HEK293T (cell line): ENCODE results near the gene LRRC18.

Experiments used
- CTCF ChIA-PET: fragments of 350-600 bp; formaldehyde crosslinking; extraction: SDS; loops from one replicate; lab custom pipeline; 2021; ENCODE audit warnings: antibody characterized with exemption, inconsistent platforms; lab: Yijun Ruan, JAX
- POLR2A ChIA-PET: fragments of 350-600 bp; formaldehyde crosslinking; extraction: SDS; loops from one replicate; lab custom pipeline; 2020; ENCODE audit warnings: antibody characterized with exemption, inconsistent platforms; lab: Yijun Ruan, JAX
- DNase-seq: peaks from one replicate; pipeline ENCODE4 v3.0.0; 2012; ENCODE audit warnings: mixed read lengths; ENCODE audit errors: extremely low spot score
- ARNT ChIP-seq: fragments of 450-650 bp; IDR thresholded peaks from 2 replicates; pipeline ENCODE4 v1.6.1; 2017; ENCODE audit warnings: mild to moderate bottlenecking
- BHLHE40 ChIP-seq: fragments of 450-650 bp; IDR thresholded peaks from 2 replicates; pipeline ENCODE4 v1.6.1; 2016; ENCODE audit warnings: mild to moderate bottlenecking, moderate library complexity, borderline replicate concordance
- CTBP1 ChIP-seq: fragments of 450-650 bp; IDR thresholded peaks from 2 replicates; pipeline ENCODE4 v1.6.1; 2016; ENCODE audit warnings: borderline replicate concordance
- ELF4 ChIP-seq: fragments of 450-650 bp; IDR thresholded peaks from 2 replicates; pipeline ENCODE4 v1.6.1; 2017; ENCODE audit warnings: antibody characterized with exemption
- FOXA1 ChIP-seq: fragments of 450-650 bp; IDR thresholded peaks from 2 replicates; pipeline ENCODE4 v1.6.1; 2016; ENCODE audit warnings: mild to moderate bottlenecking
- FOXK2 ChIP-seq: fragments of 450-650 bp; IDR thresholded peaks from 2 replicates; pipeline ENCODE4 v1.6.1; 2016; ENCODE audit warnings: mild to moderate bottlenecking
- FOXM1 ChIP-seq: fragments of 450-650 bp; IDR thresholded peaks from 2 replicates; pipeline ENCODE4 v1.6.1; 2017; ENCODE audit warnings: mild to moderate bottlenecking, borderline replicate concordance
- HDGF ChIP-seq: fragments of 450-650 bp; IDR thresholded peaks from 2 replicates; pipeline ENCODE4 v1.6.1; 2017; ENCODE audit warnings: antibody characterized with exemption, borderline replicate concordance
- L3MBTL2 ChIP-seq: fragments of 450-650 bp; conservative IDR thresholded peaks from 2 replicates; pipeline ENCODE4 v1.6.1; 2016; ENCODE audit warnings: mild to moderate bottlenecking
- LEF1 ChIP-seq: fragments of 450-650 bp; IDR thresholded peaks from 2 replicates; pipeline ENCODE4 v1.6.1; 2017; ENCODE audit warnings: mild to moderate bottlenecking, borderline replicate concordance
- NFRKB ChIP-seq: fragments of 450-650 bp; IDR thresholded peaks from 2 replicates; pipeline ENCODE4 v1.6.1; 2016; ENCODE audit warnings: mild to moderate bottlenecking, moderate library complexity
- SP1 ChIP-seq: fragments of 450-650 bp; IDR thresholded peaks from 2 replicates; pipeline ENCODE4 v1.6.1; 2017
- SUZ12 ChIP-seq: fragments of 450-650 bp; IDR thresholded peaks from 2 replicates; pipeline ENCODE4 v1.6.1; 2016; ENCODE audit warnings: mild to moderate bottlenecking
- TARDBP ChIP-seq: fragments of 450-650 bp; IDR thresholded peaks from 2 replicates; pipeline ENCODE4 v1.6.1; 2016
- ZNF384 ChIP-seq: fragments of 450-650 bp; IDR thresholded peaks from 2 replicates; pipeline ENCODE4 v1.6.1; 2016
- TF ChIP-seq, protein P1 (sequence below): fragments of 450-650 bp; IDR thresholded peaks from 2 replicates; pipeline ENCODE4 v1.6.1; 2016

The LRRC18 gene

DNA sequence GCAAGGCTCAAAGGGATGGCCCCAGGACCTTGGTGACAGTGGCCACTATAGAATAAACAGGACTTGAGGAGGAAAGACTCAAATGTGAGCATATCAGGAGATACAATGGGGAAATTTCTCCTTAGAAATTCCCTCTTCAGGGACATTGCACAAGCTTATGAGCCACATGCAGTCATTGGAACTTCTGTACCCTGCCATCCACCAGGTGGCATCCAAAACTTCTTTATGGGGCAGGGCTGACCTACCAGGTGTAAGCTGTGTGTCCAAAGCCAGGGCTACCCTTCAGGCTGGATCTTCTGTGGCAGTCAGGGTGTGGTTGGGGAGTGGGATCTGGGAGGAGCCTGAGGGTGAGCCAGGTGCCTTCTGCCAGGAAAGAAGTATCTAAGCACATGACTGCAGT lies 36.6 kb upstream of the LRRC18 start:
- CTCF ChIA-PET = no interaction called here
- no peak for TF ChIP-seq TARDBP
- no peak for TF ChIP-seq SP1
- TF ChIP-seq CTBP1 = no peak
- TF ChIP-seq ELF4 = no peak
- no peak for TF ChIP-seq BHLHE40
- TF ChIP-seq L3MBTL2 = no peak
- TF ChIP-seq ZNF384 = no peak
- TF ChIP-seq, protein P1, sequence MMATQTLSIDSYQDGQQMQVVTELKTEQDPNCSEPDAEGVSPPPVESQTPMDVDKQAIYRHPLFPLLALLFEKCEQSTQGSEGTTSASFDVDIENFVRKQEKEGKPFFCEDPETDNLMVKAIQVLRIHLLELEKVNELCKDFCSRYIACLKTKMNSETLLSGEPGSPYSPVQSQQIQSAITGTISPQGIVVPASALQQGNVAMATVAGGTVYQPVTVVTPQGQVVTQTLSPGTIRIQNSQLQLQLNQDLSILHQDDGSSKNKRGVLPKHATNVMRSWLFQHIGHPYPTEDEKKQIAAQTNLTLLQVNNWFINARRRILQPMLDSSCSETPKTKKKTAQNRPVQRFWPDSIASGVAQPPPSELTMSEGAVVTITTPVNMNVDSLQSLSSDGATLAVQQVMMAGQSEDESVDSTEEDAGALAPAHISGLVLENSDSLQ = no peak
- TF ChIP-seq NFRKB = no peak
- TF ChIP-seq ARNT = no peak
- TF ChIP-seq LEF1 = no peak
- no peak for TF ChIP-seq SUZ12
- no peak for TF ChIP-seq FOXM1
- no peak for TF ChIP-seq FOXK2
- POLR2A ChIA-PET = no interaction called here
- no peak for DNase-seq

DNA sequence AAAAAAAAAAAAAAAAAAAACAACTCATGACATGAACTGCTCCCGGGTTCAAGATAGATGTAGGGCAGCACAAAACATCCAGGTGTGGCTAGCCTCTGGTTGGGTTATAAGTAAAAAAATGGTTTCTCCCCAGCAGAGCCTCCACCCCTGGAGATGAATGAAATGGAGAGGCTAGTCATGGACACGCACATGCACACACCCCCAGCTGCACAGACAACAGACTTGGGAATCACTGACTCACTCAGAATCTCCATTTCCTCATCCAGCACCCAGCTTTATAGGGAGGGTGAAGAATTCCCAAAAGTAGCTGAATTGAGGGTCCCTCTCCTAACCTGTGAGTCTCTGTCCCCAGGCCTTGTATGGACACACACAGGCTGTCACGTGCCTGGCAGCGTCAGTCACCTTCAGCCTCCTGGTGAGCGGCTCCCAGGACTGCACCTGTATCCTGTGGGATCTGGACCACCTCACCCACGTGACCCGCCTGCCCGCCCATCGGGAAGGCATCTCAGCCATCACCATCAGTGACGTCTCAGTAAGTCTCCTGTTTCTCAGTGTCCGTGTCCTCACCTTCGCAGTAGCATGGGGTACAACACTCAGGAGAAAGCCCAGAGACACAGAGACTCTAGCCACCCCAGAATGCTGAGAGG lies 35.0 kb upstream of the LRRC18 start:
- TF ChIP-seq HDGF = no peak
- no peak for TF ChIP-seq L3MBTL2
- TF ChIP-seq NFRKB = no peak
- no peak for TF ChIP-seq ARNT
- TF ChIP-seq CTBP1 = no peak
- no peak for TF ChIP-seq FOXM1
- no peak for TF ChIP-seq SUZ12
- TF ChIP-seq BHLHE40 = no peak
- TF ChIP-seq LEF1 = no peak
- TF ChIP-seq TARDBP = no peak
- no peak for TF ChIP-seq FOXK2
- TF ChIP-seq ELF4 = no peak
- no peak for TF ChIP-seq SP1
- TF ChIP-seq ZNF384 = no peak
- TF ChIP-seq, protein P1 = no peak
- no peak for TF ChIP-seq FOXA1
- CTCF ChIA-PET = no interaction called here

DNA sequence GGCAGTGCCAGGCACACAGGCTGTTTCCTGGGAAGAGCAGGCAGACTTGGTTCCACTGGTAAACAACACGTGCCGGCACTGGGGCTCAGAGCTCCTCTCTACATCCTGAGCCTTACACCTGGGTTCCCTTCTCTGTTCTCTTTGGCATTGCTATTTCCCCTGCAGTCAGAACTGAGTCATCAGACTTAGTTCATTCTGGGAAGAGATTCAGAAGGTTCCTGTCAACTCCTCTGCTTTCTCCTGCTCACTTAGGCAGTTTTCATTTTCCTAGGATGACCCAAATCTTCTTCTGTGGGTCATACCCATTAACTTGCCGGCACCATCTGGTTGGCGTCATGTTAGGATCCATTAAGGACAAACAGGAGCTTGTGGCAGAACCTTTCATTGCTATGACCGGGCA lies 33.4 kb upstream of the LRRC18 start:
- POLR2A ChIA-PET = no interaction called here

More for the DNA sequence above, 35.0 kb upstream of the LRRC18 start:
- DNase-seq = no peak
- POLR2A ChIA-PET = no interaction called here

DNA sequence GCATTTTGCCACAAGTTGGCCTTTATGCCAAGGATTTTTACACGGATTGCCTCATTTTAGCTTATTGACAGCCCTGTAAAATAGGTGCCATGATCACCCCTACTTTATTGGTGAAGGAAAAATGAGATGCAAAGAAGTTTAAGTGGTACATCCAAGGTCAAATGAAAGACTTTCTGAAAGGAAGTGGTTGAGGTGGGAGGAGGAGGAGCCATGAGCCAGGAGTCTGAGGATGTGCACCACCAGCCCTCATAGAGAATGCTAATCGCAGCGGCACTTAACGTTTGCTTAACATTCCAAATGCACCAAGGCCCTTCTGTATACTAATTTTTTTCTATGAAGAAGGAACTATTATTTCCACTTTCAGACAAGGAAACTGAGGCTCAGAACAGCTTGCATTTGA lies 31.0 kb upstream of the LRRC18 start:
- no peak for DNase-seq
- TF ChIP-seq, protein P1 = no peak
- TF ChIP-seq HDGF = no peak
- no peak for TF ChIP-seq ARNT
- no peak for TF ChIP-seq TARDBP
- TF ChIP-seq BHLHE40 = no peak
- no peak for TF ChIP-seq SUZ12
- no peak for TF ChIP-seq SP1
- no peak for TF ChIP-seq CTBP1
- no peak for TF ChIP-seq ELF4
- no peak for TF ChIP-seq FOXA1
- TF ChIP-seq LEF1 = no peak
- TF ChIP-seq ZNF384 = no peak
- no peak for TF ChIP-seq FOXM1
- no peak for TF ChIP-seq L3MBTL2
- POLR2A ChIA-PET = no interaction called here
- CTCF ChIA-PET = no interaction called here

More for the DNA sequence above, 33.4 kb upstream of the LRRC18 start:
- no peak for TF ChIP-seq HDGF
- TF ChIP-seq TARDBP = no peak
- no peak for TF ChIP-seq FOXM1
- no peak for TF ChIP-seq SUZ12
- no peak for TF ChIP-seq NFRKB
- TF ChIP-seq FOXK2 = no peak
- TF ChIP-seq SP1 = no peak
- no peak for TF ChIP-seq ARNT
- no peak for TF ChIP-seq LEF1
- TF ChIP-seq L3MBTL2 = no peak
- TF ChIP-seq ZNF384 = no peak
- TF ChIP-seq ELF4 = no peak
- no peak for TF ChIP-seq CTBP1
- TF ChIP-seq, protein P1 = no peak
- no peak for DNase-seq
- CTCF ChIA-PET = no interaction called here

DNA sequence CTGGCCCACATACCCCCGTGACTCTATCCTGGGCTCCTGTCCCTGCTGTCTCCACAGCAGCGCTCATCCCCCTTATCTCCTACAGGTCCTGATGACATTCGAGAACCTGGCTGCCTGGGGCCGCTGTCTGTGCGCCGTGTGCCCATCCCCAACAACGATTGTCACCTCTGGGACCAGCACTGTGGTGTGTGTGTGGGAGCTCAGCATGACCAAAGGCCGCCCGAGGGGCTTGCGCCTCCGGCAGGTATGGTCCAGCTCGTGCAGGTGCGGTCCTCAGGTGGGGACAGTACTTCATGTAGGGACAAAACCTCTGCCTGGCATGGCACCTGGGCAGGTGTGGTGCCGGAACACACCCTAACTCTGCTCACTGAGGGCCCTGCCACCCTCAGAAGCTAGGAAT lies 30.4 kb upstream of the LRRC18 start:
- no peak for TF ChIP-seq CTBP1
- TF ChIP-seq L3MBTL2 = no peak
- no peak for TF ChIP-seq SP1
- TF ChIP-seq BHLHE40 = no peak
- no peak for TF ChIP-seq HDGF
- TF ChIP-seq TARDBP = no peak
- TF ChIP-seq NFRKB = no peak
- TF ChIP-seq FOXA1 = no peak
- no peak for TF ChIP-seq ARNT
- no peak for TF ChIP-seq SUZ12
- no peak for TF ChIP-seq ZNF384
- TF ChIP-seq FOXK2 = no peak
- DNase-seq = no peak
- POLR2A ChIA-PET = no interaction called here
- CTCF ChIA-PET = interaction anchor here (0.6 kb wide), 1 partner anchor 10 kb away, joined by 3 read pairs; no protein-coding TSS in a partner anchor
